GM13977 (cell line): ENCODE results near the gene MTARC2.

Source experiments
- DNase-seq: peaks from one replicate; pipeline ENCODE4 v3.0.0; 2012; ENCODE audit warnings: low spot score
- CTCF ChIP-seq: IDR thresholded peaks from 2 replicates; pipeline ENCODE4 v1.5.1; 2012; ENCODE audit warnings: mild to moderate bottlenecking, control low read depth; ENCODE audit not compliant: insufficient read depth; ENCODE audit errors: extremely low read depth, missing control alignments
- in situ Hi-C: fragments of 300-500 bp; cut with MboI; formaldehyde crosslinking; loops from one replicate; pipeline ENCODE4 v1.12.0; 2022; ENCODE audit warnings: low sequenced_read_pairs, low pct_unique_long_range_greater_than_20kb, mixed read lengths, inconsistent platforms; ENCODE audit not compliant: unreplicated experiment

MTARC2 gene

GRCh38 chr1:220818421-220819173 lies 70.5 kb downstream of the MTARC2 start:
- no peak for TF ChIP-seq CTCF
- no peak for DNase-seq
- in situ Hi-C loops = no loop called here

- in situ Hi-C loops = no loop called here
- no peak for DNase-seq
- TF ChIP-seq CTCF = no peak
These were observed 71.4 kb downstream of the MTARC2 start for GRCh38 chr1:220819467-220820026.

- TF ChIP-seq CTCF = no peak
- in situ Hi-C loops = no loop called here
- no peak for DNase-seq
These were observed 76.2 kb downstream of the MTARC2 start for GRCh38 chr1:220824031-220824989.

GRCh38 chr1:220825819-220826551 lies 77.9 kb downstream of the MTARC2 start:
- DNase-seq = no peak

GRCh38 chr1:220826729-220827128 lies 78.6 kb downstream of the MTARC2 start:
- no peak for TF ChIP-seq CTCF
- in situ Hi-C loops = no loop called here
- DNase-seq = no peak

More at GRCh38 chr1:220825819-220826551, 77.9 kb downstream of the MTARC2 start:
- in situ Hi-C loops = no loop called here
- no peak for TF ChIP-seq CTCF
